GM23338 (cell line): ENCODE measurements around the gene BRICD5. TPM values are rescaled to one million over a fixed set of nuclear protein-coding genes. Genes with fewer than 3 reads are reported as not detected.

Experiments
- ATAC-seq: fragments of 200-7000 bp; cut with Tn5 transposase; 3 replicates; pipeline ENCODE4 v1.9.1; 2020
- DNase-seq: peaks from one replicate; pipeline ENCODE4 v3.0.0-alpha.2; 2015; ENCODE audit warnings: low spot score
- H2AFZ ChIP-seq: fragments of 200-600 bp; sonication (generic); 2 replicates; pipeline ENCODE4 v1.8.0; 2016; ENCODE audit warnings: antibody characterized with exemption, mild to moderate bottlenecking, moderate library complexity
- H3F3A ChIP-seq: fragments of 200-600 bp; sonication (generic); replicated peaks from 2 replicates; pipeline ENCODE4 v1.8.0; 2017; ENCODE audit warnings: antibody characterized with exemption, mixed run types, low read depth
- H3K27ac ChIP-seq: fragments of 200-600 bp; sonication (generic); 2 replicates; pipeline ENCODE4 v1.6.1; 2016; ENCODE audit warnings: low read depth
- H3K27me3 ChIP-seq: fragments of 200-600 bp; sonication (generic); 2 replicates; pipeline ENCODE4 v1.8.0; 2016; ENCODE audit warnings: mild to moderate bottlenecking, mixed run types, moderate library complexity; ENCODE audit not compliant: insufficient read depth
- H3K36me3 ChIP-seq: fragments of 200-600 bp; sonication (generic); 2 replicates; pipeline ENCODE4 v1.8.0; 2016; ENCODE audit warnings: mild to moderate bottlenecking; ENCODE audit not compliant: insufficient read depth
- H3K4me1 ChIP-seq: fragments of 200-600 bp; sonication (generic); 2 replicates; pipeline ENCODE4 v1.8.0; 2016; ENCODE audit warnings: mild to moderate bottlenecking, moderate library complexity; ENCODE audit not compliant: insufficient read depth
- H3K4me2 ChIP-seq: fragments of 200-600 bp; sonication (generic); 2 replicates; pipeline ENCODE4 v1.7.1; 2017; ENCODE audit warnings: mixed run types
- H3K4me3 ChIP-seq: fragments of 200-600 bp; sonication (generic); 2 replicates; pipeline ENCODE4 v1.6.1; 2016; ENCODE audit warnings: mixed run types
- H3K79me2 ChIP-seq: fragments of 200-600 bp; sonication (generic); replicated peaks from 2 replicates; pipeline ENCODE4 v1.8.0; 2017; ENCODE audit warnings: mild to moderate bottlenecking; ENCODE audit not compliant: insufficient read depth
- H3K9me2 ChIP-seq: fragments of 200-600 bp; sonication (generic); 2 replicates; pipeline ENCODE4 v1.8.0; 2017; ENCODE audit not compliant: insufficient read depth
- H4K20me1 ChIP-seq: fragments of 200-600 bp; sonication (generic); replicated peaks from 2 replicates; pipeline ENCODE4 v1.8.0; 2017; ENCODE audit warnings: mild to moderate bottlenecking; ENCODE audit not compliant: insufficient read depth
- H3K27ac Mint-ChIP-seq: 2 replicates; pipeline ENCODE4 v1.8.0; 2020; ENCODE audit warnings: inconsistent platforms, mild to moderate bottlenecking, moderate library complexity, mixed read lengths
- H3K27me3 Mint-ChIP-seq: 3 replicates; pipeline ENCODE4 v1.8.0; 2022; ENCODE audit warnings: low read depth, mild to moderate bottlenecking, moderate library complexity, mixed read lengths, inconsistent platforms; ENCODE audit not compliant: insufficient read depth, poor library complexity
- H3K36me3 Mint-ChIP-seq: 3 replicates; pipeline ENCODE4 v1.8.0; 2021; ENCODE audit warnings: low read depth, mild to moderate bottlenecking, inconsistent platforms, moderate library complexity, mixed read lengths
- H3K4me1 Mint-ChIP-seq: 3 replicates; pipeline ENCODE4 v1.8.0; 2020; ENCODE audit warnings: mild to moderate bottlenecking, inconsistent platforms, mixed read lengths
- H3K4me3 Mint-ChIP-seq: 3 replicates; pipeline ENCODE4 v1.8.0; 2021; ENCODE audit warnings: moderate library complexity, mild to moderate bottlenecking, inconsistent platforms, mixed read lengths
- H3K9me3 Mint-ChIP-seq: 3 replicates; pipeline ENCODE4 v1.8.0; 2020; ENCODE audit warnings: moderate library complexity, mild to moderate bottlenecking, inconsistent platforms, mixed read lengths
- CREB1 ChIP-seq: fragments of 250-450 bp; sonication (Bioruptor Pico); IDR thresholded peaks from 2 replicates; pipeline ENCODE4 v1.5.0; 2020; ENCODE audit warnings: low read depth, mild to moderate bottlenecking, moderate library complexity
- CTCF ChIP-seq, 2 experiments: fragments of 200-600 bp in 1 of 2; sonication (generic) in 1 of 2; conservative IDR thresholded peaks; 2 replicates each; pipeline versions ENCODE4 v1.5.1 to v1.6.1; 2016 to 2017; ENCODE audit warnings: antibody characterized with exemption in 2 of 2, low read depth in 2 of 2, mild to moderate bottlenecking in 2 of 2, moderate library complexity in 1 of 2
- ETS1 ChIP-seq: IDR thresholded peaks from 2 replicates; pipeline ENCODE4 v1.6.1; 2016; ENCODE audit warnings: antibody characterized with exemption
- JUNB ChIP-seq: IDR thresholded peaks from one replicate; pipeline ENCODE4 v1.6.1; 2016; ENCODE audit warnings: antibody characterized with exemption; ENCODE audit not compliant: unreplicated experiment
- NANOG ChIP-seq: IDR thresholded peaks from 2 replicates; pipeline ENCODE4 v1.6.1; 2016; ENCODE audit warnings: antibody characterized with exemption, borderline replicate concordance
- POLR2AphosphoS5 ChIP-seq: IDR thresholded peaks from 2 replicates; pipeline ENCODE4 v1.6.1; 2016; ENCODE audit warnings: antibody characterized with exemption, low read depth
- REST ChIP-seq: IDR thresholded peaks from one replicate; pipeline ENCODE4 v1.6.1; 2018; ENCODE audit warnings: antibody characterized with exemption; ENCODE audit not compliant: unreplicated experiment
- ZNF114 ChIP-seq: fragments of 250-450 bp; sonication (Bioruptor Pico); IDR thresholded peaks from 2 replicates; pipeline ENCODE4 v1.5.0; 2020; ENCODE audit warnings: mild to moderate bottlenecking, moderate library complexity
- ZNF331 ChIP-seq: fragments of 250-450 bp; sonication (Bioruptor Pico); IDR thresholded peaks from 2 replicates; pipeline ENCODE4 v1.5.0; 2020; ENCODE audit warnings: low read depth, mild to moderate bottlenecking, moderate library complexity
- polyA plus RNA-seq: library from polyadenylated mRNA; unstranded; fragments of >200 nt; fragmentation: Nextera tagmentation; extraction: Ambion mirVana; gene quantifications from 2 replicates; pipeline ENCODE4 v1.2.1, GENCODE V29; 2016
- total RNA-seq: library from RNA; depleted of rRNA; stranded (reverse); fragments of >200 nt; shearing (Covaris generic); gene quantifications from 2 replicates; pipeline ENCODE4 v1.2.3, GENCODE V29; 2014
- TF ChIP-seq, protein P1 (sequence below): fragments of 250-450 bp; sonication (Bioruptor Pico); IDR thresholded peaks from 2 replicates; pipeline ENCODE4 v1.5.0; 2020; ENCODE audit warnings: mild to moderate bottlenecking, moderate library complexity

BRICD5 gene
- total and polyA plus RNA-seq, 2 experiments from 2014 or later, result 5.3 to 6.3 TPM

DNA sequence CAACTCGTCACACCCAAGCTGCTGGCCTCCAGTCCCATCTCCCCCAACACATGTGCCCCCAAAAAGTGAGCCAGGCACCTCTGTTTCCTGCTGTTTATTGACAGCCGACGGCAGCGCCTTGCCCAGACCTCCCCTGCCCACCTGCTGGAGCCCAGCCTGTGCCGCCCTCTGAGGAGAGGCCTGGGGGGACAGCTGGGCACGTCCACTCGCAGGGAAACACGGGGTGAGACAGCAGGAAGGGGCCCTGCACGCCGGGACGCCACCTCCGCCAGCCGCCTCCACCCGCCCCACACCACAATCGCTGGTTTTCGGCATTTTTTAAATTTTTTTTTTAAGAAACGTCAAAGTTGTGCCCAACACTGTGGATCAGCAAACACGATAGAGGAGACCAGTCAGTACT lies 33.6 kb downstream of the BRICD5 start:
- DNase-seq, result no peak
- H3K36me3 ChIP-seq, result no peaks in the 10 kb centered on the region; the same call in 1 of the 2 replicates
- no peak overlapping the region for H3K4me3 ChIP-seq
- H4K20me1 ChIP-seq, result no peaks in the 10 kb centered on the region; the same call in 1 of the 2 replicates
- H3K4me1 ChIP-seq, result no peaks in the 10 kb centered on the region
- no peak overlapping the region for H3K27ac ChIP-seq
- H3K4me3 Mint-ChIP-seq, result no peak overlapping the region
- no peak overlapping the region for H3K27ac Mint-ChIP-seq
- H3K27me3 Mint-ChIP-seq, result peaks cover 11% of the 10 kb centered on the region
- H3K4me1 Mint-ChIP-seq, result peaks cover 4% of the 10 kb centered on the region
- H3K27me3 ChIP-seq, result no peaks in the 10 kb centered on the region
- H3K9me3 Mint-ChIP-seq, result no peaks in the 10 kb centered on the region
- H3K4me2 ChIP-seq, result no peak overlapping the region
- no peak overlapping the region for H2AFZ ChIP-seq
- no peaks in the 10 kb centered on the region for H3K79me2 ChIP-seq
- TF ChIP-seq POLR2AphosphoS5, result no peak
- peaks cover 30% of the 10 kb centered on the region for H3K36me3 Mint-ChIP-seq
- 0 out of 2 replicates have a peak, but pooled peaks cover 19% of the 10 kb centered on the region for H3F3A ChIP-seq
- no peaks in the 10 kb centered on the region for H3K9me2 ChIP-seq
- ATAC-seq, result no peak

GRCh38 chr16:2176047-2176446 lies 34.6 kb downstream of the BRICD5 start:
- H3K4me3 Mint-ChIP-seq, result no peak overlapping the region
- TF ChIP-seq CREB1 (CRISPR knock-in tag), result no peak
- TF ChIP-seq CTCF (conservative IDR thresholded peaks at IDR 0.05; ENCODE audit: low read depth in 2 of 2), result no peak
- TF ChIP-seq, protein P1, sequence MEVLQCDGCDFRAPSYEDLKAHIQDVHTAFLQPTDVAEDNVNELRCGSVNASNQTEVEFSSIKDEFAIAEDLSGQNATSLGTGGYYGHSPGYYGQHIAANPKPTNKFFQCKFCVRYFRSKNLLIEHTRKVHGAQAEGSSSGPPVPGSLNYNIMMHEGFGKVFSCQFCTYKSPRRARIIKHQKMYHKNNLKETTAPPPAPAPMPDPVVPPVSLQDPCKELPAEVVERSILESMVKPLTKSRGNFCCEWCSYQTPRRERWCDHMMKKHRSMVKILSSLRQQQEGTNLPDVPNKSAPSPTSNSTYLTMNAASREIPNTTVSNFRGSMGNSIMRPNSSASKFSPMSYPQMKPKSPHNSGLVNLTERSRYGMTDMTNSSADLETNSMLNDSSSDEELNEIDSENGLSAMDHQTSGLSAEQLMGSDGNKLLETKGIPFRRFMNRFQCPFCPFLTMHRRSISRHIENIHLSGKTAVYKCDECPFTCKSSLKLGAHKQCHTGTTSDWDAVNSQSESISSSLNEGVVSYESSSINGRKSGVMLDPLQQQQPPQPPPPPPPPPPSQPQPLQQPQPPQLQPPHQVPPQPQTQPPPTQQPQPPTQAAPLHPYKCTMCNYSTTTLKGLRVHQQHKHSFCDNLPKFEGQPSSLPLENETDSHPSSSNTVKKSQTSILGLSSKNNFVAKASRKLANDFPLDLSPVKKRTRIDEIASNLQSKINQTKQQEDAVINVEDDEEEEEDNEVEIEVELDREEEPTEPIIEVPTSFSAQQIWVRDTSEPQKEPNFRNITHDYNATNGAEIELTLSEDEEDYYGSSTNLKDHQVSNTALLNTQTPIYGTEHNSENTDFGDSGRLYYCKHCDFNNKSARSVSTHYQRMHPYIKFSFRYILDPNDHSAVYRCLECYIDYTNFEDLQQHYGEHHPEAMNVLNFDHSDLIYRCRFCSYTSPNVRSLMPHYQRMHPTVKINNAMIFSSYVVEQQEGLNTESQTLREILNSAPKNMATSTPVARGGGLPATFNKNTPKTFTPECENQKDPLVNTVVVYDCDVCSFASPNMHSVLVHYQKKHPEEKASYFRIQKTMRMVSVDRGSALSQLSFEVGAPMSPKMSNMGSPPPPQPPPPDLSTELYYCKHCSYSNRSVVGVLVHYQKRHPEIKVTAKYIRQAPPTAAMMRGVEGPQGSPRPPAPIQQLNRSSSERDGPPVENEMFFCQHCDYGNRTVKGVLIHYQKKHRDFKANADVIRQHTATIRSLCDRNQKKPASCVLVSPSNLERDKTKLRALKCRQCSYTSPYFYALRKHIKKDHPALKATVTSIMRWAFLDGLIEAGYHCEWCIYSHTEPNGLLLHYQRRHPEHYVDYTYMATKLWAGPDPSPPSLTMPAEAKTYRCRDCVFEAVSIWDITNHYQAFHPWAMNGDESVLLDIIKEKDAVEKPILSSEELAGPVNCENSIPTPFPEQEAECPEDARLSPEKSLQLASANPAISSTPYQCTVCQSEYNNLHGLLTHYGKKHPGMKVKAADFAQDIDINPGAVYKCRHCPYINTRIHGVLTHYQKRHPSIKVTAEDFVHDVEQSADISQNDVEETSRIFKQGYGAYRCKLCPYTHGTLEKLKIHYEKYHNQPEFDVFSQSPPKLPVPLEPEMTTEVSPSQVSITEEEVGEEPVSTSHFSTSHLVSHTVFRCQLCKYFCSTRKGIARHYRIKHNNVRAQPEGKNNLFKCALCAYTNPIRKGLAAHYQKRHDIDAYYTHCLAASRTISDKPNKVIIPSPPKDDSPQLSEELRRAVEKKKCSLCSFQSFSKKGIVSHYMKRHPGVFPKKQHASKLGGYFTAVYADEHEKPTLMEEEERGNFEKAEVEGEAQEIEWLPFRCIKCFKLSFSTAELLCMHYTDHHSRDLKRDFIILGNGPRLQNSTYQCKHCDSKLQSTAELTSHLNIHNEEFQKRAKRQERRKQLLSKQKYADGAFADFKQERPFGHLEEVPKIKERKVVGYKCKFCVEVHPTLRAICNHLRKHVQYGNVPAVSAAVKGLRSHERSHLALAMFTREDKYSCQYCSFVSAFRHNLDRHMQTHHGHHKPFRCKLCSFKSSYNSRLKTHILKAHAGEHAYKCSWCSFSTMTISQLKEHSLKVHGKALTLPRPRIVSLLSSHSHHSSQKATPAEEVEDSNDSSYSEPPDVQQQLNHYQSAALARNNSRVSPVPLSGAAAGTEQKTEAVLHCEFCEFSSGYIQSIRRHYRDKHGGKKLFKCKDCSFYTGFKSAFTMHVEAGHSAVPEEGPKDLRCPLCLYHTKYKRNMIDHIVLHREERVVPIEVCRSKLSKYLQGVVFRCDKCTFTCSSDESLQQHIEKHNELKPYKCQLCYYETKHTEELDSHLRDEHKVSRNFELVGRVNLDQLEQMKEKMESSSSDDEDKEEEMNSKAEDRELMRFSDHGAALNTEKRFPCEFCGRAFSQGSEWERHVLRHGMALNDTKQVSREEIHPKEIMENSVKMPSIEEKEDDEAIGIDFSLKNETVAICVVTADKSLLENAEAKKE (CRISPR knock-in tag), result no peak
- no peak for TF ChIP-seq ZNF331 (CRISPR knock-in tag)
- no peak for TF ChIP-seq ZNF114 (CRISPR knock-in tag)
- no peak for TF ChIP-seq JUNB
- no peak for TF ChIP-seq NANOG
- TF ChIP-seq ETS1, result no peak
- TF ChIP-seq POLR2AphosphoS5, result no peak
- no peak for TF ChIP-seq REST

More at GRCh38 chr16:2176047-2176446, 34.6 kb downstream of the BRICD5 start:
- H4K20me1 ChIP-seq, result no peaks in the 10 kb centered on the region; the same call in 1 of the 2 replicates
- Mint-ChIP-seq H3K36me3 (peaks cover 30% of the 10 kb centered on the region), H3K4me1 (no peaks in the 10 kb centered on the region), H3K27ac (no peak overlapping the region), H3K9me3 (no peaks in the 10 kb centered on the region), H3K27me3 (peaks cover 11% of the 10 kb centered on the region)
- no peaks in the 10 kb centered on the region for H3K79me2 ChIP-seq
- DNase-seq (no peak), ATAC-seq (no peak)
- H3K4me2 ChIP-seq, result no peak overlapping the region
- no peak overlapping the region for H3K4me3 ChIP-seq
- no peaks in the 10 kb centered on the region for H3K4me1 ChIP-seq
- no peaks in the 10 kb centered on the region for H3K27me3 ChIP-seq
- no peaks in the 10 kb centered on the region; the same call in 1 of the 2 replicates for H3K36me3 ChIP-seq
- no peak overlapping the region for H2AFZ ChIP-seq
- H3K27ac ChIP-seq, result no peak overlapping the region
- H3K9me2 ChIP-seq, result no peaks in the 10 kb centered on the region
- 0 out of 2 replicates have a peak, but pooled peaks cover 19% of the 10 kb centered on the region for H3F3A ChIP-seq
